Urinary bladder (tissue), 4 donors: ENCODE measurements around the gene WIPF3. TPM values are rescaled to one million over a fixed set of nuclear protein-coding genes. Genes with fewer than 3 reads are reported as not detected.

Experiments used
- DNase-seq: peaks from one replicate; pipeline ENCODE4 v3.0.0-alpha.2; 2015; ENCODE audit errors: extremely low spot score
- H3K27ac ChIP-seq: one replicate; pipeline ENCODE4 v1.5.1; 2013; ENCODE audit warnings: low read depth, mild to moderate bottlenecking, moderate library complexity
- H3K36me3 ChIP-seq: one replicate; pipeline ENCODE4 v1.6.1; 2013; ENCODE audit warnings: mild to moderate bottlenecking, moderate library complexity; ENCODE audit not compliant: insufficient read depth
- H3K4me1 ChIP-seq: one replicate; pipeline ENCODE4 v1.6.1; 2013; ENCODE audit warnings: mild to moderate bottlenecking, moderate library complexity; ENCODE audit not compliant: insufficient read depth
- H3K4me3 ChIP-seq: one replicate; pipeline ENCODE4 v1.5.1; 2013; ENCODE audit warnings: low read depth, low read length
- WGBS: extraction: QIAGEN DNeasy Blood & Tissue Kit; methylation state at CpG from one replicate; pipeline ENCODE4 v1.1.7; 2013; 5-methylcytosine and 5-hydroxymethylcytosine counted together
- polyA plus RNA-seq: library from polyadenylated mRNA; stranded (reverse); fragments of 200-250 nt; gene quantifications from one replicate; pipeline ENCODE4 v1.2.3, GENCODE V29; 2013
- total RNA-seq: library from RNA; depleted of rRNA; stranded (reverse); fragments of >200 nt; gene quantifications from one replicate; pipeline ENCODE4 v1.2.3, GENCODE V29; 2014
- donor health status: healthy with polysubstance abuse.
- donor health status: healthy.

The WIPF3 gene
- total and polyA plus RNA-seq, 2 donors, result 0.95 to 3.4 TPM

- no peaks in the 10 kb centered on the region for H3K4me1 ChIP-seq
- H3K27ac ChIP-seq, result no peak overlapping the region
- H3K36me3 ChIP-seq, result no peaks in the 10 kb centered on the region
- H3K4me3 ChIP-seq, result no peak overlapping the region
- 68% methylated on average over 4 of the region's 4 CpGs for WGBS
- no peak for DNase-seq
Observed at GRCh38 chr7:29843726-29844125, 37.4 kb downstream of the WIPF3 start.

- Histone ChIP-seq H3K4me3 (no peak overlapping the region), H3K4me1 (no peaks in the 10 kb centered on the region), H3K27ac (no peak overlapping the region), H3K36me3 (no peaks in the 10 kb centered on the region)
- no peak for DNase-seq
- WGBS, result 83% methylated on average over 9 of the region's 9 CpGs
Observed at GRCh38 chr7:29844559-29844958, 38.3 kb downstream of the WIPF3 start.

- H3K36me3 ChIP-seq, result no peaks in the 10 kb centered on the region
- DNase-seq, result no peak
- H3K4me3 ChIP-seq, result no peak overlapping the region
- no peaks in the 10 kb centered on the region for H3K4me1 ChIP-seq
- WGBS, result 90% methylated on average over 6 of the region's 6 CpGs
- no peak overlapping the region for H3K27ac ChIP-seq
Observed at GRCh38 chr7:29847496-29847895, 41.2 kb downstream of the WIPF3 start.

GRCh38 chr7:29847916-29848315 lies 41.6 kb downstream of the WIPF3 start:
- Histone ChIP-seq H3K27ac (no peak overlapping the region), H3K4me1 (no peaks in the 10 kb centered on the region), H3K36me3 (no peaks in the 10 kb centered on the region), H3K4me3 (no peak overlapping the region)
- 92% methylated on average over 3 of the region's 3 CpGs for WGBS
- no peak for DNase-seq

DNA sequence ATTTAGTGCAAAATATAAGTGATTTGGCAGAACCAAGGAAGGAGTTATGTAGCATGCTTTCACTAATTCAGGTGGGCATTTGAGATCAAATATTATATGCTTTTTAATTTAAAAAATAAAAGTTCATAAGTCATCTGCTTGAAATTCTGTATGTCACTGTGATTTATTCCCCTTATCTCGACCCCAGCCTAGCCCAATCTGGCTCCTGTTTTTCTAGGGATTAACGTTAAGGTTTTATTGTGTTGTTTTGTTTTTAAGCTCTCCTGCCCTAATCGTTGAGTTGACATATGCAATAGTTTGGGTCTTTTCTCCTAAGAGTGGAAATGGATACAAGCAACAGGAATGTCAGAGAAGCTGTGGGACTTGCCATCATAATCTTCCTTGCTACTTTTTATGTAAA lies 42.6 kb downstream of the WIPF3 start:
- no peaks in the 10 kb centered on the region for H3K4me1 ChIP-seq
- H3K36me3 ChIP-seq, result no peaks in the 10 kb centered on the region
- H3K27ac ChIP-seq, result no peak overlapping the region
- WGBS, result 42% methylated on average over 3 of the region's 3 CpGs
- no peak overlapping the region for H3K4me3 ChIP-seq
- DNase-seq, result no peak

GRCh38 chr7:29851487-29851886 lies 45.2 kb downstream of the WIPF3 start:
- WGBS, result 86% methylated on average over 7 of the region's 7 CpGs
- no peak for DNase-seq
- no peak overlapping the region for H3K27ac ChIP-seq
- no peak overlapping the region for H3K4me3 ChIP-seq
- H3K4me1 ChIP-seq, result no peaks in the 10 kb centered on the region
- no peaks in the 10 kb centered on the region for H3K36me3 ChIP-seq

DNA sequence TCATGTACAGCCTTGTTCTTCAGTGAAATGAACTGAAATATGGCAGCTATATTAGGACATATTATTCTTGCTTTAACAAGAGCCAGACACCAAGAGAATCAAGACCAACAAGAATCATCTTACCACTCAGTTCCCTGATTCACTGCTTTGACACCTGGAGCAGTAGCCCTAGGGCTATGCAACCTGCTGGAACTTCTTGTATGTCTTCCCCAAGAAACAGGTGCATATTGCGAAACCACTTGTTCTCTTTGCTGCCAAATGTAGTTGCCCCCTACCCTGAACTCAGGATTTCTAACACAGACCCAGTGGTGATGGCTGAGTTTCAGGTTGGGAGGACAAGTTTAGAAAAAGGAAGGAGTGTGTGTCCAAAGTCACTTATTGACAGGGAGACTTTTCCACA lies 46.1 kb downstream of the WIPF3 start:
- H3K27ac ChIP-seq, result no peak overlapping the region
- WGBS, result 99% methylated on average over 1 of the region's 1 CpG
- no peak overlapping the region for H3K4me3 ChIP-seq
- no peaks in the 10 kb centered on the region for H3K36me3 ChIP-seq
- no peak for DNase-seq
- no peaks in the 10 kb centered on the region for H3K4me1 ChIP-seq

GRCh38 chr7:29853072-29853471 lies 46.8 kb downstream of the WIPF3 start:
- H3K4me3 ChIP-seq, result no peak overlapping the region
- no peak overlapping the region for H3K27ac ChIP-seq
- no peak for DNase-seq
- WGBS, result 68% methylated on average over 2 of the region's 2 CpGs
- no peaks in the 10 kb centered on the region for H3K4me1 ChIP-seq
- no peaks in the 10 kb centered on the region for H3K36me3 ChIP-seq

DNA sequence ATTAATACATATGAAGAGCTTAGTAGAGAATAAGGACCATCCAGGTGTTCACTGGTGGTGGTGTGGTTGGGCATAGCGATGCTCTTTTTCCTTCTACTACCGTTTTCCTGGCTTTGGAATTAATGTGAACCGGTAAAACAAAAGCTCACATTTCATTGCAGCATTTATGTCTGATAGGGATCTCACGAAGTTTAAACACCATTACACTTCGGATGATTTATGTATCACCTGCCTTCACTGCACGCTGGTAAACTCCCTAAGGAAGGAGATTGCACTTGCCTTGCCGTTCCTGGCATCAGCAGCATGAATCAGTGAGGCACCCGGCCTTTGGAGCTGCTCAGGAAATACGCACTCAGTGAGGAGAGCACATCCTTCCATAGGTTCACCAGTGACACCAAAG lies 47.5 kb downstream of the WIPF3 start:
- WGBS, result 66% methylated on average over 9 of the region's 9 CpGs
- H3K4me1 ChIP-seq, result no peaks in the 10 kb centered on the region
- no peaks in the 10 kb centered on the region for H3K36me3 ChIP-seq
- no peak overlapping the region for H3K4me3 ChIP-seq
- DNase-seq, result no peak
- no peak overlapping the region for H3K27ac ChIP-seq

DNA sequence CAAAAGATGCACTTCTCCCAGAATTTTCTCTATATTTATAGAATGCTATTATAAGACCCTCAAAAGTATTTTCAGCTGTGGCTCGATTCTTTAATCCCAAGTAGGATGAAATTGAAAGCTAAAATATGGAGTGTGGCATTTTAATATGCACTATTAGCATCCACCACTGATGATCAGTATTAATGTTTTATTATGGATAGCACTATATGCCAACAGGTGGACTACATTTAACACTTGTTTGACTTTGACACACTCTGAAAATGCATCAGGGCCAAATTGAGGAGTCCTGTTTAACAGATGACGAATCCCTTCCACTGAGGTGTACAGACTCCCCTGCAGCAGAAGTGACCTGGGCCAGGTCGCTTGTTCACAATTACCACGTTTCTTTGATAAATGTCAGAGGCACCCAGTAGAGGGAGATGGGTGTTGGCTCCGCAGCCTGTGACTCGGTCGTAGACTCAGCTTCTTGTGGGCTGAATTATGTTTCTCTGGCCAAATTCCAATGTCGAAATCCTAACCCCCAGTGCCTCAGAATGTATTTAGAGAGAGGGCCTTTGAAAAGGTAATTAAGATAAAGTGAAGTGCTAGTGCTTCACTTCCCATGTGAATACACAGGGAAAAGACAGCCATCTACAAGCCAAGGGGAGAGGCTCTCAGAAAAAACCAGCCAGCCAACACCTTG lies 48.1 kb downstream of the WIPF3 start:
- no peaks in the 10 kb centered on the region for H3K4me1 ChIP-seq
- H3K36me3 ChIP-seq, result no peaks in the 10 kb centered on the region
- H3K27ac ChIP-seq, result no peak overlapping the region
- DNase-seq, result no peak
- no peak overlapping the region for H3K4me3 ChIP-seq
- WGBS, result 55% methylated on average over 8 of the region's 8 CpGs

DNA sequence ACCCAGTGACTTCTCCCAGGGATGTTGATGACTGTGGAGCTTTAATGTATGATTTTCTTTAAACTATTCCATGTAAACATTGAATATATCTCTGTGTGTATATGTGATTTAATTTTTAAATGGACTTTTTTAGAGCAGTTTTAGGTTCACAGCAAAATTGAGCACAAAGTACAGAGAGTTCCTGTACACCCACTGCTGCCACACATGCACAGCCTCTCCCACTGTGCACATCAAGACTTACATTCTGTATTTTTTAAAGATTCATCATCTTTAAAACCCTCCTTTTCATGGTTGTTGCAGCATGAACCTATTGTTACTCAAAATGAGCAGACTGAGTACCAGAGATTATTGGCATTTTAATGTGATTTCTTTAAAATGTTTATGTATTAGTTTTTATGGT lies 51.3 kb downstream of the WIPF3 start:
- Histone ChIP-seq H3K4me1 (no peaks in the 10 kb centered on the region), H3K36me3 (no peaks in the 10 kb centered on the region), H3K4me3 (no peak overlapping the region), H3K27ac (no peak overlapping the region)
- no peak for DNase-seq

GRCh38 chr7:29858191-29858951 lies 52.1 kb downstream of the WIPF3 start:
- Histone ChIP-seq H3K4me3 (no peak overlapping the region), H3K36me3 (no peaks in the 10 kb centered on the region), H3K4me1 (no peaks in the 10 kb centered on the region), H3K27ac (no peak overlapping the region)
- 84% methylated on average over 4 of the region's 4 CpGs for WGBS
- no peak for DNase-seq

- Histone ChIP-seq H3K4me3 (no peak overlapping the region), H3K36me3 (no peaks in the 10 kb centered on the region), H3K27ac (no peak overlapping the region), H3K4me1 (no peaks in the 10 kb centered on the region)
- 95% methylated on average over 5 of the region's 5 CpGs for WGBS
- DNase-seq, result no peak
Observed at GRCh38 chr7:29859104-29859503, 52.8 kb downstream of the WIPF3 start.

DNA sequence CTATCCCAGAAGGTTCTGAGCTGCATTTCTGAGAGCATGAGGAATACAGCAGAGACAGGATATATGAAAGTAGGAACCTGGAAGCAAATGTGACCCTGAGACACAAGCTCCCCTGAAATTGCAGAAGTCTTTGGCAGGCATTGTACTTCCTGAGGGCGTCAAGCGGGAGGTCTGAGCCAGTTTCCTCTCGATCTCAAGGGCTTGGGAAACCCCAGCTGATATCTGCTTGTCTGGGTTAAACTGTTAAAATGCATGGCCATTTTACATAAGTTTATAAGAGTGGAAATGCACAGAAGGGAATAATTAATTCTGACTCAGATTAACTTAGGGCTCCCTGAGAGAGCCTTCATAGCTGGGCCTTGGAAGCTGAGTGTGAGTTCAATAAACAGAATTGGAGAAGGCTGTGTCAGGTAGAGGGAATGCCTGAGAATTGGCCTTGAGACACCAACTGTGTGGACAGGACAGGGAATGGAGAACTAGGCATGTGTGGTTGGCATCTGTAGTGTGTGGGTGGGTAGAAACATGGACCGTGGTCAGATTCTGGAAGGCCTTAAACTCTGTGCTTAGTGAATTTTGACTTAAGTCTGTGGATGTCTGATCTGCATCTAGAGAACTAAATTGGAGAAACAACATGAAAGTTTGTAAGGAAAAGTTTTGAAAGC lies 53.3 kb downstream of the WIPF3 start:
- WGBS, result 74% methylated on average over 4 of the region's 4 CpGs
- Histone ChIP-seq H3K27ac (no peak overlapping the region), H3K4me3 (no peak overlapping the region), H3K4me1 (no peaks in the 10 kb centered on the region), H3K36me3 (no peaks in the 10 kb centered on the region)
- no peak for DNase-seq
